GM18951 (cell line): Measurements from ENCODE around the gene ABHD13.

Experiments
- POLR2A ChIP-seq: IDR thresholded peaks from 4 replicates; pipeline ENCODE4 v1.6.1; 2011; ENCODE audit warnings: mild to moderate bottlenecking; ENCODE audit not compliant: insufficient read length, insufficient read depth; ENCODE audit errors: extremely low read depth
- in situ Hi-C: fragments of 300-500 bp; cut with MboI; formaldehyde crosslinking; loops from one replicate; pipeline ENCODE4 v1.12.0; 2022; ENCODE audit warnings: low sequenced_read_pairs, mixed read lengths, inconsistent platforms; ENCODE audit not compliant: unreplicated experiment

ABHD13 gene

DNA sequence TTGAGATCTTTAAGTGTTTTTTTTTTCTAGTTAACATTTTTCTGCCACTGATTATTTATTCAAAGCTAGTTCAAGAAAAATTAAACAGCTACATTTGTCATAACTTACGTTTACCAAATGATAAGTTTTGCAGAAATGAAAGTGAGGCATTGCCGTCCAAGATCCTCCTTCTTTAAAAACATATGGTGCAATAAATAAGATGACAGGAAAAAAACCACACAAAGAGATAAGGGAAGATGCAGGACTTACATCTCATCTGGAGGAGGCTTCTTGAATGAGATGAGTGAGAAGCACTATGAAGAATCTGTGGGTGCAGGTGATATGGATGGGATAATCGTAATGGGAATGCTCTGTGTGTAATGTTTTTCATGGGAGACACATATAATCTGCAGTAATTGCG lies 63.7 kb downstream of the ABHD13 start:
- in situ Hi-C loops: no loop called here
- TF ChIP-seq POLR2A: no peak

DNA sequence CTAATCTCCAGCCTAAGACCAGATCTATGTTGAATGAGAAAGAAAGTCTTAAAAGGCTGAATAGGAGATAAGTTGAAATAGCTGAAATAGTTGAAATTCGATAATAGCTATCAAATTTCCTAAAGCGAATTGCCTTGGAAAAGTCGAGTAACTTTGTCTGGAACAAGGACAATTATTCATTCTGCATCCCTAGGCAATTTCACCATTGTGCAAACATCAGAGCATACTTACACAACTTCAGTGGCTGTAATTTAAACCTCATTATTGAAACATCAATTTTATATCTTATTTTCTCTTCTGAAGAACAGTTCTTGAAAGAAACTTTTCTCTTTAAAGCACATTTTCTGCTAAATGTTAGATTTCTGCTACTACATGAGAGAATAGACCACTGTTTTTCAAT lies 64.9 kb downstream of the ABHD13 start:
- in situ Hi-C loops: no loop called here

More for the DNA sequence above, 64.9 kb downstream of the ABHD13 start:
- no peak for TF ChIP-seq POLR2A
